OCI-M2 (cell line): ENCODE data around the gene GCNT2.
"Not testable (repeated sequence)": the region's sequence is repeated elsewhere in the genome, so short reads cannot be mapped to it uniquely, and the experiment has no call there.

Experiments used
- DNase-seq: peaks from one replicate; lab custom pipeline; 2025; ENCODE audit not compliant: unreplicated experiment; lab: John Stamatoyannopoulos, UW

GCNT2 gene

DNA sequence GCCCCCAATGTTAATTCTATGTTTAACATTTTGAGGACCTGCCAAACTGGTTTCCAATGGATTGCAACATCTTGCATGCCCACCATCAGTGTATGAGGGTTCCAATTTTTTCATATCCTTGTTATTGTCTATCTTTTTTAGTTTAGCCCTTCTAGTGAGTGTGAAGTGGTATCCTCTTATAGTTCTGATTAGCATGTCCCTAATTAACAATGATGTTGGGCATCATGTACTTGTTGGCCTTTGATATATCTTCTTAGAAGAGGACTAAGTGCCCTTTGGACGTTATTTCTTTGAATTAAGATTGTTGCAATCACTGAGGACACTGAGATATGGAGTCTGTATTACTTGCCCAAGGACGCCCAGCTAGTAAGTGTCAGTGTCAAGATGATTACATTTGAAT lies 22.3 kb downstream of the GCNT2 start:
- no peak for DNase-seq

- no peak for DNase-seq
Measured at GRCh38 chr6:10545482-10545881, 24.3 kb downstream of the GCNT2 start.

- DNase-seq: no peak
Measured at GRCh38 chr6:10547809-10548208, 26.7 kb downstream of the GCNT2 start.

GRCh38 chr6:10550764-10551163 lies 29.6 kb downstream of the GCNT2 start:
- DNase-seq: no peak

- DNase-seq: no peak
Measured at GRCh38 chr6:10552270-10552810, 31.2 kb downstream of the GCNT2 start.

- no peak for DNase-seq
Measured at GRCh38 chr6:10553871-10554270, 32.7 kb downstream of the GCNT2 start.

DNA sequence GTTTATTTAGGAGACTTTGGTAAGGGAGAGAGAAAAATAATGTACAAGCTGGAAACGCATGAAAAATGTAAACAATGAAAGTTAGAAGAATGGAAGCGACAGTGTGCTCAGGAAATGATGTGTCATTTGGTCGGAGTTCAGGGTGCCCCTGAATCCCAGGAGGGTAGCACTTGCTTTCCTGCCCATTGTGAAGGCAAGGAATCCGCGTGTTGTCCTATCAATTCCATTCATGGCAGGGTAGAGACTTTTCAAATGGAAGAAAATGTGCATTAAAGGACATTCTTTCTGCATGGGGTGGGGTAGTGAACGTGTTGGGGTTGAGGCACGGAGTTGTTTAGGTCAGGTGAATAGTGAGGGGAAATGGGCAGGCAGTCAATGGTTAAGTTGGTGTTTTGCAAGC lies 33.7 kb downstream of the GCNT2 start:
- DNase-seq: no peak

DNA sequence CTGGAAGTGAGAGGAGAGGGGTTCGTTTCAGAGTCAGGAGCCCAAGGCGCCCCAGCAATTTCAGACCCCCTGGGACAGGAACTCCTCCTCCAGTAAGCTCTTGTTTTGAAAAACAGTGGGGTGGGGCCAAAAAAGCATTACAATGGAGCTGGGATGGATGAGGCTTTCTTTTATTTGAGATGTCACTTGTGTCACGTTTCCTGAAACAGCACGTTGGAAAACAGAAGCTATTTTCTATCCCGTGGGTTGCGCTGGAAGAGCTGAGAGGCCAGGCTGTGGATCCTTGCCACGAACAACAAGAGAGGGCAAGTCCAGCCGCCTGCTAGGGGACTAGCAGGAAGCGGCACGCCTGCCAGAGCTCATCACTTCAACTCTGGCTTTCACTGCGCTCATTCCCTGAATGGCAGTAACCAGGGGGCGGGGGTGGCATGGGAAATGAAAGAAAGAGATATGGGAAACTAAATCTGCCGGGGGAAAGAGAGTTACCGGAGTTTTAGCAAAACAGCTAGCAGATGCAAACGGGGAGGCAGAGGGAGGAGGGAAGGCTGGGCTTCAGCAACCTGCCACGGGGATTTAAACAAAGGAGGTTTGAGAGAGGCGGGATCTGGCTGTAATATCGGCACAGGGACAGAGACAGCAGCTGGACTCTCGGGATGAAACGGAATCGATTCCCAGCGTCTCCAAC lies 34.6 kb downstream of the GCNT2 start:
- DNase-seq: no peak

- DNase-seq: no peak
Measured at GRCh38 chr6:10556589-10556988, 35.4 kb downstream of the GCNT2 start.

DNA sequence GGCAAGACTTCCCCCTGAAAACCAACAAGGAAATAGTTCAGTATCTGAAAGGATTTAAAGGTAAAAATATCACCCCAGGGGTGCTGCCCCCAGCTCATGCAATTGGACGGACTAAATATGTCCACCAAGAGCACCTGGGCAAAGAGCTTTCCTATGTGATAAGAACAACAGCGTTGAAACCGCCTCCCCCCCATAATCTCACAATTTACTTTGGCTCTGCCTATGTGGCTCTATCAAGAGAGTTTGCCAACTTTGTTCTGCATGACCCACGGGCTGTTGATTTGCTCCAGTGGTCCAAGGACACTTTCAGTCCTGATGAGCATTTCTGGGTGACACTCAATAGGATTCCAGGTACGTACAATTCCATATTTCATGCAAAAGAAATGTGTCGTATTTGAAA lies 35.8 kb downstream of the GCNT2 start:
- no peak for DNase-seq

DNA sequence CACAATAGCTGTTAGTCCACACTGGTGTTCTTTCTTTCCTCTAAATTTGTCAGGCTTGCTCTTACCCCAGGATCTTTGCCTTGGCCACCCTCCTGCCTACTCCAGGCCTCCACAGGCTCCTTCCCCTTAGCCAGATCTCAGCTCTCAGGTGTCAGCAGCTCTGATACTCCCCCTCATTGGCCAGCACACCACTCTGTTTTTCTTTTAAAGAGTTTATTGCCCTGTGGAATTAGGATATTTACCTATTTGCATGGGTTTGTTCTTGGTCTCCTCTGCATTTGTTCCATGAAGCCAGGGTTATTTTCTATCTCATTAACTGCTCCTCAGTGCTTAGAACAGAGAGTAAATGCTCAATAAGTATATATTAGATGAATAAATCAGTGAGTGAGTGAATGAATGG lies 36.8 kb downstream of the GCNT2 start:
- DNase-seq: no peak

GRCh38 chr6:10558565-10558964 lies 37.4 kb downstream of the GCNT2 start:
- DNase-seq: no peak

DNA sequence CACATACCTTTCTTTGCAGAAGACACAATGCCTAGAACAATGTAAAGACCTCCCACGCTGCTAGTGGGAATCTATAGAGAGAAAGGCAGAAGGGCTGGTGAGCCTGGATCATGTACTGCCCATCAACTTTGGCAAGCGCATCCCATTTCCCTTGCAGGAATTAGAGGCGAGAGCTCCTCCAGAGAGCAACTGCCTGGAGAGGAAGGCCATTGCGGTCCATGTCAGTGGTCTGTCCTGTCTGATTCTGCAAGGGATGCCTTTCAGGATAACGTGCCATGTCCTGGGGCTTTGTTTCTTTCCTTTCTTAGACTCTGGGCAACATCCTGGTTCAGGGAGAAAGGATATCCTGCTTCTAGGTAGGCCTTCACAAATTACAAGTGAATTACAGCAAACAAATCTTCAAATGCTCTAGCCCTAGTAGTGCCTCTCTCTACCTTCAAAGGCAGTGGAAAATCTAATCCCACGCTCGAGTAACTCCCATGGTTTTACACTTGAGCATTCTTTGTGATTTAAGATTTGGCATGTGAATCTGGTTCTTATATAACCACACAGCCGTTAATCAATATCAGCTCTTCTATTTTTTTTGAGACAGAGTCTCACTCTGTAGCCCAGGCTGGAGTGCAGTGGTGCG lies 38.5 kb downstream of the GCNT2 start:
- DNase-seq: no peak

GRCh38 chr6:10561611-10562199 lies 40.6 kb downstream of the GCNT2 start:
- DNase-seq: no peak

DNA sequence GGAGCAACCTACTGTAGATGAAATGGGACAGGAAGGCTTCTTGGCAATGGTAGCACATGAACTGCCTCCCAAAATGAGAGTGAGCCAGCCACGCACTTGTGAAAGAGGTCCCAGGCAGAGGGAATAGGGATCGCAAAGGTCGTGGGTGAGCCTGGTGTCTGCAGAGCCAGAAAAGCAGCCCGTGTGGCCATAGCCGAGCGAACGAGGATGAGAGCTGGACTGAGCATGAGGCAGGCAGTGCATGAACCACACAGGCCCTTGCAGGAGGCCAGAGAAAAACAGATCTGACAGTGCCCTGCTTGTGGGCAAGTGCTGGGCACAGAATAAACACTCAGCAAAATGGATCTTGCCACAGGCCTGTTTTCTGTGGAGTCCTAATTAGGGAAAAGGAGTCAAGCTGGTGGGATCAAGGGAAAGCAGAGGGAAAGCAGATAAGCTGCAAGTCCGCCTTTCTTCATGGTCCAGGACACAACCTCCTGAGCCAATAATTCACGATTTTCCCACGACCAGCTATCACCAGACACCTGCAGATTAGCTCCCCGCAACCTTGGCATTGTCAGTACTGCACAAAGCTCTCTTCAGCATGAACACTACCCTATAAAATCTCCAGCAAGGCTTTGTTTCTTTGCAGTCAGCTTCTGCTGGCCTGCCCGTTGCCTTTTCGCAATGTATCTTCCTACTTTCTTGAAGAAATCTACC lies 44.0 kb downstream of the GCNT2 start:
- DNase-seq: no peak

DNA sequence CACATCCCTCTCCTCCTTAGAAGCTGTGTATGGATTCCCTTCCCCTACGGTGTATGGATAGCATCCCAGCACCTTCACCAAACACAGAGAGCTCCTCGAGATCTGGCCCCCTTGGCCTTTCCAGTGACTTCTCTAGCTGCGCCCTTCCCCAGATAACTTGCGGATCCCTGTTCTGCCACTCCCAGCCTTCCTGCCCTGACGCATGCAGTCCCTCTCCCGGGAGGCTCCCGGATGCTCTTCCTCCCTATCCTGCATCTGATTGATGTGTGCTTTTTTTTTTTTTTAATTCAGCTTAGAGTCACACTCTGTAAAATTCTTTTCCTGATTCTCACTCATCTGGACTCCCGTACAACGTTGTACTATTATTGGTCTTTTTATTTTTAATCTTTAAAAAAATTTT lies 44.8 kb downstream of the GCNT2 start:
- no peak for DNase-seq

GRCh38 chr6:10567256-10568026 lies 46.3 kb downstream of the GCNT2 start:
- no peak for DNase-seq

DNA sequence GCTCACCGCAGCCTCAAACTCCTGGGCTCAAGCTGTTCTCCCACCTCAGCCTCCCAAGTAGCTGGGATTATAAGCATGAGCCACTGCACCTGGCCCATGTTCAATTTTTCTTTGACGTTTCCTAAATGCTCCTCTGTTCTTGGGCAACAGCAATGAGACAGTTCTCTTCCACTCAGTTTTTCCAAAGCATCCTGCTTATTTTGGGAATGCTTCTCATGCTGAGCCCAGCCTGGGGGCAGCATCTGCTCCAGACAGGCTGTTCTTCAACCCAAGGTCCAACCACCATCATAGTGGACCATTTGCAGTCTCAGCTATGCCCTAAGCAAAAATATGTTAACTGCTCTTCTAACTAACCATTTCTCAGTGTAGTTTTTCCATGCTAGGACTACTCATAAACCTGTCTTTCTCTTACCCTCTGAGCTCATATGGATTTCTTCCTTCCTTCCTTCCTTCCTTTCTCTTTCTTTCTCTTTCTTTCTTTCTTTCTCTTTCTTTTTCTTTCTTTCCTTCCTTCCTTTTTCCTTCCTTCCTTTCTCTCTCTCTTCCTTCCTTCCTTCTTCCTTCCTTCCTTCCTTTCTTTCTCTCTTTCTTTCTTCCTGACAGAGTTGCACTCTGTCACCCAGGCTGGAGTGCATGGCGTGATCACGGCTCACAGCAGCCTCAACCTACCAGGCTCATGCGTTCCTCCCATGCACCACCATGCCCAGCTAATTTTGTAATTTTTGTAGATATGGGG lies 48.4 kb downstream of the GCNT2 start:
- no peak for DNase-seq

DNA sequence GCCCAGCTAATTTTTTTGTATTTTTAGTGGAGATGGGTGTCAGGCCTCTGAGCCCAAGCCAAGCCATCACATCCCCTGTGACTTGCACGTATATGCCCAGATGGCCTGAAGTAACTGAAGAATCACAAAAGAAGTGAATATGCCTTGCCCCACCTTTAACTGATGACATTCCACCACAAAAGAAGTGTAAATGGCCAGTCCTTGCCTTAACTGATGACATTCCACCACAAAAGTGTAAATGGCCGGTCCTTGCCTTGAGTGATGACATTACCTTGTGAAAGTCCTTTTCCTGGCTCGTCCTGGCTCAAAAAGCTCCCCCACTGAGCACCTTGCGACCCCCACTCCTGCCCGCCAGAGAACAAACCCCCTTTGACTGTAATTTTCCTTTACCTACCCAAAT lies 54.4 kb downstream of the GCNT2 start:
- DNase-seq: not testable (repeated sequence)

GRCh38 chr6:10576226-10576625 lies 55.1 kb downstream of the GCNT2 start:
- DNase-seq: no peak
